Epithelial cell of esophagus (primary cell): Measurements from ENCODE around the gene MUTYH.

Experiments
- DNase-seq: peaks from one replicate; pipeline ENCODE4 v3.0.0; 2010; ENCODE audit warnings: low read depth
- H3K4me3 ChIP-seq: 2 replicates; pipeline ENCODE4 v1.5.1; 2011; ENCODE audit warnings: mild to moderate bottlenecking, low read length, control low read depth
- CTCF ChIP-seq: IDR thresholded peaks from 2 replicates; pipeline ENCODE4 v1.5.1; 2011; ENCODE audit warnings: low read depth, mild to moderate bottlenecking, low read length, control low read depth, inconsistent platforms; ENCODE audit not compliant: insufficient read depth; ENCODE audit errors: missing control alignments

Gene MUTYH

GRCh38 chr1:45321444-45321843 lies 18.8 kb downstream of the MUTYH start:
- no peak for TF ChIP-seq CTCF
- no peak overlapping the region for H3K4me3 ChIP-seq
- DNase-seq: no peak

- TF ChIP-seq CTCF: no peak
Measured at GRCh38 chr1:45319761-45320160, 20.5 kb downstream of the MUTYH start.

GRCh38 chr1:45317166-45317565 lies 23.1 kb downstream of the MUTYH start:
- no peak overlapping the region for H3K4me3 ChIP-seq
- no peak for TF ChIP-seq CTCF
- no peak for DNase-seq

More at GRCh38 chr1:45319761-45320160, 20.5 kb downstream of the MUTYH start:
- no peak overlapping the region for H3K4me3 ChIP-seq
- no peak for DNase-seq

- TF ChIP-seq CTCF: no peak
- no peak for DNase-seq
- H3K4me3 ChIP-seq: no peak overlapping the region
Measured at GRCh38 chr1:45314266-45314665, 26.0 kb downstream of the MUTYH start.

GRCh38 chr1:45306905-45307304 lies 33.3 kb downstream of the MUTYH start:
- DNase-seq: no peak
- no peak overlapping the region for H3K4me3 ChIP-seq
- TF ChIP-seq CTCF: no peak

- no peak for TF ChIP-seq CTCF
- no peak overlapping the region for H3K4me3 ChIP-seq
- DNase-seq: peak; percentile 22
Measured at GRCh38 chr1:45306319-45306718, 33.9 kb downstream of the MUTYH start.

GRCh38 chr1:45305231-45305630 lies 35.0 kb downstream of the MUTYH start:
- no peak for DNase-seq
- no peak overlapping the region for H3K4me3 ChIP-seq
- no peak for TF ChIP-seq CTCF
